ENCODE results near the gene PPP2R2B.

The PPP2R2B gene

GRCh38 chr5:146660376-146660960 is 218.1 kb downstream of the PPP2R2B start:
- Histone ChIP-seq H3K27ac (ENCODE audit: low read depth, low read length) (no peak overlapping the region), H3K4me1 (ENCODE audit: insufficient read depth, low read length) (no peaks in the 10 kb centered on the region), H3K36me3 (ENCODE audit: insufficient read depth, low read length) (no peaks in the 10 kb centered on the region), H3K4me3 (ENCODE audit: low read depth in 1 of 2, low read length in 2 of 2) (no peak overlapping the region), H3K27me3 (ENCODE audit: control insufficient read depth in 1 of 2, insufficient read depth in 2 of 2, low read length in 2 of 2) (no peaks in the 10 kb centered on the region), H3K9ac (ENCODE audit: low read length) (no peak overlapping the region), H3K9me3 (ENCODE audit: low read length) (no peaks in the 10 kb centered on the region)

- no peaks in the 10 kb centered on the region for H3K36me3 ChIP-seq (ENCODE audit: insufficient read depth, low read length)
- no peaks in the 10 kb centered on the region for H3K27me3 ChIP-seq (ENCODE audit: control insufficient read depth in 1 of 2, insufficient read depth in 2 of 2, low read length in 2 of 2)
- H3K9ac ChIP-seq (ENCODE audit: low read length) = no peak overlapping the region
- no peak overlapping the region for H3K4me3 ChIP-seq (ENCODE audit: low read depth in 1 of 2, low read length in 2 of 2)
- no peaks in the 10 kb centered on the region for H3K9me3 ChIP-seq (ENCODE audit: low read length)
- no peak overlapping the region for H3K27ac ChIP-seq (ENCODE audit: low read depth, low read length)
- no peaks in the 10 kb centered on the region for H3K4me1 ChIP-seq (ENCODE audit: insufficient read depth, low read length)
Measured at GRCh38 chr5:146659961-146660360, 218.6 kb downstream of the PPP2R2B start.

- no peaks in the 10 kb centered on the region for H3K27me3 ChIP-seq (ENCODE audit: control insufficient read depth in 1 of 2, insufficient read depth in 2 of 2, low read length in 2 of 2)
- no peak overlapping the region for H3K9ac ChIP-seq (ENCODE audit: low read length)
- no peak overlapping the region for H3K4me3 ChIP-seq (ENCODE audit: low read depth in 1 of 2, low read length in 2 of 2)
- no peaks in the 10 kb centered on the region for H3K4me1 ChIP-seq (ENCODE audit: insufficient read depth, low read length)
- H3K9me3 ChIP-seq (ENCODE audit: low read length) = no peaks in the 10 kb centered on the region
- no peak overlapping the region for H3K27ac ChIP-seq (ENCODE audit: low read depth, low read length)
- no peaks in the 10 kb centered on the region for H3K36me3 ChIP-seq (ENCODE audit: insufficient read depth, low read length)
Measured at GRCh38 chr5:146656703-146657102, 221.9 kb downstream of the PPP2R2B start.

GRCh38 chr5:146653560-146653959 is 225.0 kb downstream of the PPP2R2B start:
- no peak overlapping the region for H3K27ac ChIP-seq (ENCODE audit: low read depth, low read length)
- no peaks in the 10 kb centered on the region for H3K27me3 ChIP-seq (ENCODE audit: control insufficient read depth in 1 of 2, insufficient read depth in 2 of 2, low read length in 2 of 2)
- no peaks in the 10 kb centered on the region for H3K9me3 ChIP-seq (ENCODE audit: low read length)
- H3K4me3 ChIP-seq (ENCODE audit: low read depth in 1 of 2, low read length in 2 of 2) = no peak overlapping the region
- H3K4me1 ChIP-seq (ENCODE audit: insufficient read depth, low read length) = no peaks in the 10 kb centered on the region
- no peaks in the 10 kb centered on the region for H3K36me3 ChIP-seq (ENCODE audit: insufficient read depth, low read length)
- no peak overlapping the region for H3K9ac ChIP-seq (ENCODE audit: low read length)

- H3K27ac ChIP-seq (ENCODE audit: low read depth, low read length) = no peak overlapping the region
- H3K9ac ChIP-seq (ENCODE audit: low read length) = no peak overlapping the region
- H3K9me3 ChIP-seq (ENCODE audit: low read length) = no peaks in the 10 kb centered on the region
- no peaks in the 10 kb centered on the region for H3K36me3 ChIP-seq (ENCODE audit: insufficient read depth, low read length)
- no peak overlapping the region for H3K4me3 ChIP-seq (ENCODE audit: low read depth in 1 of 2, low read length in 2 of 2)
- no peaks in the 10 kb centered on the region for H3K27me3 ChIP-seq (ENCODE audit: control insufficient read depth in 1 of 2, insufficient read depth in 2 of 2, low read length in 2 of 2)
- no peaks in the 10 kb centered on the region for H3K4me1 ChIP-seq (ENCODE audit: insufficient read depth, low read length)
Measured at GRCh38 chr5:146652547-146652946, 226.0 kb downstream of the PPP2R2B start.

GRCh38 chr5:146647656-146648199 is 230.8 kb downstream of the PPP2R2B start:
- Histone ChIP-seq H3K27me3 (ENCODE audit: control insufficient read depth in 1 of 2, insufficient read depth in 2 of 2, low read length in 2 of 2) (no peaks in the 10 kb centered on the region), H3K9me3 (ENCODE audit: low read length) (no peaks in the 10 kb centered on the region), H3K4me1 (ENCODE audit: insufficient read depth, low read length) (no peaks in the 10 kb centered on the region), H3K36me3 (ENCODE audit: insufficient read depth, low read length) (no peaks in the 10 kb centered on the region), H3K4me3 (ENCODE audit: low read depth in 1 of 2, low read length in 2 of 2) (no peak overlapping the region), H3K27ac (ENCODE audit: low read depth, low read length) (no peak overlapping the region), H3K9ac (ENCODE audit: low read length) (no peak overlapping the region)

- H3K9ac ChIP-seq (ENCODE audit: low read length) = no peak overlapping the region
- H3K4me1 ChIP-seq (ENCODE audit: insufficient read depth, low read length) = no peaks in the 10 kb centered on the region
Measured at GRCh38 chr5:146646441-146646840, 232.1 kb downstream of the PPP2R2B start.

GRCh38 chr5:146645342-146645741 is 233.2 kb downstream of the PPP2R2B start:
- Histone ChIP-seq H3K9ac (ENCODE audit: low read length) (no peak overlapping the region), H3K4me1 (ENCODE audit: insufficient read depth, low read length) (no peaks in the 10 kb centered on the region), H3K4me3 (ENCODE audit: low read depth in 1 of 2, low read length in 2 of 2) (no peak overlapping the region), H3K27ac (ENCODE audit: low read depth, low read length) (no peak overlapping the region), H3K36me3 (ENCODE audit: insufficient read depth, low read length) (no peaks in the 10 kb centered on the region), H3K27me3 (ENCODE audit: control insufficient read depth in 1 of 2, insufficient read depth in 2 of 2, low read length in 2 of 2) (no peaks in the 10 kb centered on the region), H3K9me3 (ENCODE audit: low read length) (no peaks in the 10 kb centered on the region)

More at GRCh38 chr5:146646441-146646840, 232.1 kb downstream of the PPP2R2B start:
- H3K36me3 ChIP-seq (ENCODE audit: insufficient read depth, low read length) = no peaks in the 10 kb centered on the region
- no peak overlapping the region for H3K27ac ChIP-seq (ENCODE audit: low read depth, low read length)
- H3K4me3 ChIP-seq (ENCODE audit: low read depth in 1 of 2, low read length in 2 of 2) = no peak overlapping the region
- H3K27me3 ChIP-seq (ENCODE audit: control insufficient read depth in 1 of 2, insufficient read depth in 2 of 2, low read length in 2 of 2) = no peaks in the 10 kb centered on the region
- no peaks in the 10 kb centered on the region for H3K9me3 ChIP-seq (ENCODE audit: low read length)

- H3K27me3 ChIP-seq (ENCODE audit: control insufficient read depth in 1 of 2, insufficient read depth in 2 of 2, low read length in 2 of 2) = no peaks in the 10 kb centered on the region
- no peak overlapping the region for H3K27ac ChIP-seq (ENCODE audit: low read depth, low read length)
- no peak overlapping the region for H3K9ac ChIP-seq (ENCODE audit: low read length)
- H3K4me3 ChIP-seq (ENCODE audit: low read depth in 1 of 2, low read length in 2 of 2) = no peak overlapping the region
- H3K36me3 ChIP-seq (ENCODE audit: insufficient read depth, low read length) = no peaks in the 10 kb centered on the region
- no peaks in the 10 kb centered on the region for H3K9me3 ChIP-seq (ENCODE audit: low read length)
- H3K4me1 ChIP-seq (ENCODE audit: insufficient read depth, low read length) = no peaks in the 10 kb centered on the region
Measured at GRCh38 chr5:146644831-146645230, 233.7 kb downstream of the PPP2R2B start.

- no peaks in the 10 kb centered on the region for H3K27me3 ChIP-seq (ENCODE audit: control insufficient read depth in 1 of 2, insufficient read depth in 2 of 2, low read length in 2 of 2)
- no peak overlapping the region for H3K4me3 ChIP-seq (ENCODE audit: low read depth in 1 of 2, low read length in 2 of 2)
- H3K9ac ChIP-seq (ENCODE audit: low read length) = no peak overlapping the region
- H3K4me1 ChIP-seq (ENCODE audit: insufficient read depth, low read length) = no peaks in the 10 kb centered on the region
- H3K9me3 ChIP-seq (ENCODE audit: low read length) = no peaks in the 10 kb centered on the region
- H3K36me3 ChIP-seq (ENCODE audit: insufficient read depth, low read length) = no peaks in the 10 kb centered on the region
- H3K27ac ChIP-seq (ENCODE audit: low read depth, low read length) = no peak overlapping the region
Measured at GRCh38 chr5:146643776-146644175, 234.8 kb downstream of the PPP2R2B start.

GRCh38 chr5:146642410-146642809 is 236.1 kb downstream of the PPP2R2B start:
- no peaks in the 10 kb centered on the region for H3K36me3 ChIP-seq (ENCODE audit: insufficient read depth, low read length)
- H3K27me3 ChIP-seq (ENCODE audit: control insufficient read depth in 1 of 2, insufficient read depth in 2 of 2, low read length in 2 of 2) = no peaks in the 10 kb centered on the region
- no peak overlapping the region for H3K4me3 ChIP-seq (ENCODE audit: low read depth in 1 of 2, low read length in 2 of 2)
- H3K4me1 ChIP-seq (ENCODE audit: insufficient read depth, low read length) = no peaks in the 10 kb centered on the region
- no peaks in the 10 kb centered on the region for H3K9me3 ChIP-seq (ENCODE audit: low read length)
- no peak overlapping the region for H3K27ac ChIP-seq (ENCODE audit: low read depth, low read length)
- no peak overlapping the region for H3K9ac ChIP-seq (ENCODE audit: low read length)

- Histone ChIP-seq H3K27ac (ENCODE audit: low read depth, low read length) (no peak overlapping the region), H3K9ac (ENCODE audit: low read length) (no peak overlapping the region)
Measured at GRCh38 chr5:146641941-146642340, 236.6 kb downstream of the PPP2R2B start.

More at GRCh38 chr5:146641941-146642340, 236.6 kb downstream of the PPP2R2B start:
- H3K27me3 ChIP-seq (ENCODE audit: control insufficient read depth in 1 of 2, insufficient read depth in 2 of 2, low read length in 2 of 2) = no peaks in the 10 kb centered on the region
- no peaks in the 10 kb centered on the region for H3K36me3 ChIP-seq (ENCODE audit: insufficient read depth, low read length)
- no peak overlapping the region for H3K4me3 ChIP-seq (ENCODE audit: low read depth in 1 of 2, low read length in 2 of 2)
- H3K9me3 ChIP-seq (ENCODE audit: low read length) = no peaks in the 10 kb centered on the region
- H3K4me1 ChIP-seq (ENCODE audit: insufficient read depth, low read length) = no peaks in the 10 kb centered on the region

All from muscle layer of colon (tissue), 2 donors.